SU-DHL-6 (cell line): ENCODE data around the gene RIIAD1.

ENCODE experiments used
- H2AFZ ChIP-seq: fragments of 200-600 bp; sonication (generic); 2 replicates; pipeline ENCODE4 v1.6.1; 2014; ENCODE audit warnings: low read depth, mild to moderate bottlenecking, moderate library complexity, mixed read lengths, antibody characterized with exemption, low read length; ENCODE audit not compliant: severe bottlenecking
- H3F3A ChIP-seq: fragments of 200-600 bp; shearing (Covaris generic); 2 replicates; pipeline ENCODE4 v1.6.0; 2016; ENCODE audit warnings: antibody characterized with exemption, mild to moderate bottlenecking; ENCODE audit not compliant: insufficient read depth
- H3K27ac ChIP-seq: fragments of 200-600 bp; sonication (generic); 2 replicates; pipeline ENCODE4 v1.5.1; 2016; ENCODE audit warnings: low read depth, mild to moderate bottlenecking, low read length, moderate library complexity, mixed read lengths
- H3K27me3 ChIP-seq: fragments of 200-600 bp; sonication (generic), shearing (Covaris generic); 2 replicates; pipeline ENCODE4 v1.6.0; 2014; ENCODE audit warnings: mild to moderate bottlenecking, low read length
- H3K36me3 ChIP-seq: fragments of 200-600 bp; sonication (generic); 2 replicates; pipeline ENCODE4 v1.6.1; 2014; ENCODE audit warnings: mild to moderate bottlenecking, low read length, mixed read lengths
- H3K4me2 ChIP-seq: fragments of 300-600, 200-600 bp; shearing (Covaris generic), sonication (generic); 2 replicates; pipeline ENCODE4 v1.6.0; 2014; ENCODE audit warnings: low read length, low read depth, mild to moderate bottlenecking; ENCODE audit not compliant: poor library complexity, severe bottlenecking
- H3K4me3 ChIP-seq: fragments of 200-600 bp; sonication (generic); 2 replicates; pipeline ENCODE4 v1.5.1; 2014; ENCODE audit warnings: antibody characterized with exemption, low read length, mild to moderate bottlenecking, mixed read lengths; ENCODE audit not compliant: insufficient read depth, poor library complexity, severe bottlenecking
- H3K79me2 ChIP-seq: fragments of 200-600 bp; sonication (generic); 2 replicates; pipeline ENCODE4 v1.6.1; 2014; ENCODE audit warnings: mild to moderate bottlenecking, low read length, moderate library complexity; ENCODE audit not compliant: insufficient read depth
- H3K9ac ChIP-seq: fragments of 200-600 bp; sonication (generic); 2 replicates; pipeline ENCODE4 v1.7.0; 2014; ENCODE audit warnings: mild to moderate bottlenecking, low read length
- H3K9me2 ChIP-seq: fragments of 200-600 bp; sonication (generic); replicated peaks from 2 replicates; pipeline ENCODE4 v1.6.1; 2014; ENCODE audit warnings: low read length; ENCODE audit not compliant: insufficient read depth
- H3K9me3 ChIP-seq: fragments of 200-600 bp; sonication (generic); 2 replicates; pipeline ENCODE4 v1.6.1; 2014; ENCODE audit warnings: low read length, mixed read lengths; ENCODE audit not compliant: insufficient read depth
- H4K20me1 ChIP-seq: fragments of 200-600 bp; sonication (generic); 2 replicates; pipeline ENCODE4 v1.6.1; 2014; ENCODE audit warnings: low read depth, mild to moderate bottlenecking, antibody characterized with exemption, low read length, moderate library complexity, mixed read lengths
- CTCF ChIP-seq: fragments of 200-600 bp; sonication (generic); IDR thresholded peaks from one replicate; pipeline ENCODE4 v1.5.1; 2017; ENCODE audit warnings: antibody characterized with exemption, mild to moderate bottlenecking, low read length, moderate library complexity; ENCODE audit not compliant: insufficient read depth, poor library complexity, severe bottlenecking
- EZH2phosphoT487 ChIP-seq: fragments of 200-600 bp; sonication (generic), shearing (Covaris generic); conservative IDR thresholded peaks from 2 replicates; pipeline ENCODE4 v1.6.1; 2018; ENCODE audit warnings: mild to moderate bottlenecking, antibody characterized with exemption, low read length, moderate library complexity, mixed read lengths

The RIIAD1 gene

DNA sequence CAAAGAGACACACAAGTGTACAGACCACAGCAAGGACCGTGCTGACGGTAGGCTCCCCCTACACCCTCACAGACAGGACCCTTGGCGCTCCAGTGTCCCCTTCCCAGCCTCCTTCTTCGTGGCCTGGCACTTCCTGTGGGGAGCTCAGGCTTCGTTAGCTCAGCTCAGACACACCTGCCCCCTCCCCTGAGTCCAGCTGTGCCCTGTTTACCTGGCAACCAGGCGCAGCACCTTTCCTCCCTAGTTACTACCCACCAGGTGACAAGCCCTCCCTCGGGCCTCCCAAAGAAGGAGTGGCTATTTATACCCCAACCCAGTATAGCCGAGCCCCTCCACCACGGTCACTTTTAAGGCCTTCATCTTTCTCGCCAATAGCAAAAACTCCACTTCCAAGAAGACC, 9.4 kb upstream of the RIIAD1 start:
- H3K9me3 ChIP-seq = no peaks in the 10 kb centered on the region
- no peak overlapping the region for H3K4me3 ChIP-seq
- no peaks in the 10 kb centered on the region for H3K27me3 ChIP-seq
- no peak for TF ChIP-seq CTCF
- no peak for TF ChIP-seq EZH2phosphoT487
- no peaks in the 10 kb centered on the region for H3K36me3 ChIP-seq
- H3K9ac ChIP-seq = no peak overlapping the region
- no peak overlapping the region for H3K27ac ChIP-seq
- H4K20me1 ChIP-seq = no peaks in the 10 kb centered on the region
- H2AFZ ChIP-seq = no peak overlapping the region
- no peaks in the 10 kb centered on the region for H3K9me2 ChIP-seq
- no peaks in the 10 kb centered on the region for H3F3A ChIP-seq
- H3K79me2 ChIP-seq = no peaks in the 10 kb centered on the region
- no peak overlapping the region for H3K4me2 ChIP-seq

DNA sequence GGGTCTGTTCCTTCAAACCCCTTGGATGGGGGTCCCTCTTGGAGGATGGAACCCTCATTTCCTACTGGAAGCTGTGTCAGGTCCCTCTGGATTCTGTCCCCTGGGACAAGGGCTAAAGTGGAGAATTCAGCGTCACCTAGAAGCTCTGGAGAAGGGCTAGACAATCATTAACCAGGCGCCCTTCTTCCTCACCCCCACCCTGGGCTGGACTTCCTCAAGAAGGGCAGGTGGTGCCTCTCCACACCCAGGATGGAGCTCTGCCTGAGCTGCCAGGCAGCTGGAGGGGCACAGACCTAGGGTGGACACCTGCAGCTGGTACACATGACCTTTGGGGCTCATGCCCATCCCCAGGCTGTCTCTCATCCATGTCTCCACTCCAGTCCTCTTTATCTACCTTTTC, 8.3 kb upstream of the RIIAD1 start:
- Histone ChIP-seq H3K9me2 (no peaks in the 10 kb centered on the region), H3K27ac (no peak overlapping the region), H3K9me3 (no peaks in the 10 kb centered on the region), H4K20me1 (no peaks in the 10 kb centered on the region), H3K9ac (no peak overlapping the region), H3K4me2 (no peak overlapping the region), H3K27me3 (no peaks in the 10 kb centered on the region), H3K79me2 (no peaks in the 10 kb centered on the region), H2AFZ (no peak overlapping the region), H3F3A (no peaks in the 10 kb centered on the region), H3K4me3 (no peak overlapping the region), H3K36me3 (no peaks in the 10 kb centered on the region)
- no peak for TF ChIP-seq EZH2phosphoT487
- TF ChIP-seq CTCF = no peak

DNA sequence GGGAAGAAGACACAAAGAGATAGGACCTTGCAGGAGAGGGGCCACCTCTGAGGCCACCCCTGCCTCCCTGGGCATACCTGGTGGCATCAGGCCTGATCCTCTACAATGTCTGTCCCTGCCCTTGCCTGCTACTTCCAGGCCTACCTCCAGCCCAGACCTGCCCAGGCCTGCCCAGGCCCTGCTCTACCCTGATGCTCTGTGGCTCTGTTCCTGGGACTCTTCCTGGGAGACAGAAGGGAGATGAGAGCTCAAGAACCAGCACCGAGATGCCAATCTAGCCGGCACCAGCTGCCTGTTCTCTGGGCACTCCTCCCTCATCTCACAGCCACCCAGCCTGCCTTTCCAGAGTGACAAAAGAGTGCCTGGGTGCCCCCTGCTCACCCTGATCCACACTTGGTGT, 7.4 kb upstream of the RIIAD1 start:
- H3K4me2 ChIP-seq = no peak overlapping the region
- no peaks in the 10 kb centered on the region for H3K27me3 ChIP-seq
- no peaks in the 10 kb centered on the region for H3K36me3 ChIP-seq
- H3F3A ChIP-seq = no peaks in the 10 kb centered on the region
- TF ChIP-seq CTCF (no peak), EZH2phosphoT487 (no peak)
- no peak overlapping the region for H2AFZ ChIP-seq
- H4K20me1 ChIP-seq = no peaks in the 10 kb centered on the region
- no peaks in the 10 kb centered on the region for H3K9me3 ChIP-seq
- no peaks in the 10 kb centered on the region for H3K79me2 ChIP-seq
- no peak overlapping the region for H3K27ac ChIP-seq
- H3K9ac ChIP-seq = no peak overlapping the region
- no peaks in the 10 kb centered on the region for H3K9me2 ChIP-seq
- no peak overlapping the region for H3K4me3 ChIP-seq
